ENCODE results near the gene NEB. TPM values are rescaled to one million over a fixed set of nuclear protein-coding genes. Genes with fewer than 3 reads are reported as not detected.

Gene NEB
- total RNA-seq, 1 donor from 2014 or later, result 1.0 TPM

- Mint-ChIP-seq H3K36me3 (ENCODE audit: low read depth) (no peaks in the 10 kb centered on the region), H3K27ac (ENCODE audit: unreplicated experiment) (no peak overlapping the region), H3K27me3 (ENCODE audit: low read depth) (no peaks in the 10 kb centered on the region), H3K9me3 (ENCODE audit: low read depth) (no peaks in the 10 kb centered on the region), H3K4me1 (ENCODE audit: low read depth) (peaks cover 15% of the 10 kb centered on the region), H3K4me3 (ENCODE audit: unreplicated experiment) (no peak overlapping the region)
- TF ChIP-seq CTCF (IDR thresholded peaks at IDR 0.05), result no peak
- DNase-seq (ENCODE audit: low spot score), result no peak
These were observed 215.5 kb downstream of the NEB start for GRCh38 chr2:151518802-151519201.

DNA sequence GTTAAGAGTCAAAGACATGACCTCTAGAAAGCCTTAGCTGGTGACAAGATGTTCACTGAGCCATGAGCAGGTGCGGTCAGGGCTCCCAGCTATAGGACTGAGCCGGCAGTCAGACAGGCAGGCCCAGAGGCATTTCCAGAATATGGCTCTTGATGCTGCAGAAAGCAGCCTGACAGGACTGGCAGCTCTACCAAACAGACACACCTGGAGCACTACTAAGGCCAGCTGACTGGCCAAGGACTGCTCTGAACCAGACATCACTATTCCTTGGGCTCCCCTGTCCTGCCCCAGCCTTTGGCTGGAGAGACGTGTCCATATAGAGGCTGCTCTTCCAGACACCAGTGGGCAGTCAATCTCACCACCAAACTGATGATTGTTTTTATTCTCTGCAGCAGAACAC lies 225.8 kb downstream of the NEB start:
- no peaks in the 10 kb centered on the region for H3K9me3 Mint-ChIP-seq (ENCODE audit: low read depth)
- no peak overlapping the region for H3K4me3 Mint-ChIP-seq (ENCODE audit: unreplicated experiment)
- no peak for DNase-seq (ENCODE audit: low spot score)
- no peaks in the 10 kb centered on the region for H3K4me1 Mint-ChIP-seq (ENCODE audit: low read depth)
- H3K27ac Mint-ChIP-seq (ENCODE audit: unreplicated experiment), result no peak overlapping the region
- no peak for TF ChIP-seq CTCF (IDR thresholded peaks at IDR 0.05)
- H3K27me3 Mint-ChIP-seq (ENCODE audit: low read depth), result no peaks in the 10 kb centered on the region
- H3K36me3 Mint-ChIP-seq (ENCODE audit: low read depth), result peaks cover 7% of the 10 kb centered on the region

- Mint-ChIP-seq H3K9me3 (ENCODE audit: low read depth) (no peaks in the 10 kb centered on the region), H3K4me3 (ENCODE audit: unreplicated experiment) (no peak overlapping the region), H3K27me3 (ENCODE audit: low read depth) (no peaks in the 10 kb centered on the region), H3K36me3 (ENCODE audit: low read depth) (peaks cover 3% of the 10 kb centered on the region), H3K4me1 (ENCODE audit: low read depth) (peaks cover 8% of the 10 kb centered on the region), H3K27ac (ENCODE audit: unreplicated experiment) (no peak overlapping the region)
- TF ChIP-seq CTCF (IDR thresholded peaks at IDR 0.05), result no peak
- DNase-seq (ENCODE audit: low spot score), result no peak
These were observed 228.1 kb downstream of the NEB start for GRCh38 chr2:151506170-151506569.

GRCh38 chr2:151498178-151498577 lies 236.1 kb downstream of the NEB start:
- H3K4me1 Mint-ChIP-seq (ENCODE audit: low read depth), result peaks cover 8% of the 10 kb centered on the region
- H3K9me3 Mint-ChIP-seq (ENCODE audit: low read depth), result no peaks in the 10 kb centered on the region
- TF ChIP-seq CTCF (IDR thresholded peaks at IDR 0.05), result no peak
- H3K27ac Mint-ChIP-seq (ENCODE audit: unreplicated experiment), result no peak overlapping the region
- H3K27me3 Mint-ChIP-seq (ENCODE audit: low read depth), result no peaks in the 10 kb centered on the region
- peaks cover 2% of the 10 kb centered on the region for H3K36me3 Mint-ChIP-seq (ENCODE audit: low read depth)
- no peak overlapping the region for H3K4me3 Mint-ChIP-seq (ENCODE audit: unreplicated experiment)
- no peak for DNase-seq (ENCODE audit: low spot score)

DNA sequence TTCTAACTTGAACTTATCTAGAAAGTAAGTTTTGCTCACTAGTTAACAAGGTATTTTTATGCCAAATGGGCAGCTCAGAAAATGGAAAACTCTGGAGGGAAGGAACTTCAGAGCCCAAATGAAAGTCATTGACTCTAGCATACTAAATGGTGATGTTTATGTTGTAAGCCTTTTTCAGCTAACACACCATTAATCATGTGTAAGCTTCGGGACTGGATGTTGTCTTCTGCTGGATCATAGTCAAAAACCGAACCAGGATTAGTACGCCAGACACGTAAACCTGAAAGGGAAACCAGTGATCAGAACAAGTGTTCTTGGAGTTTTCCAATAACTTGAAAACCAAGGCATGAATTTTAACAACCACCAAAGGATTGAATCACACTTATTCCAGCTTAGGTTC lies 242.8 kb downstream of the NEB start:
- Mint-ChIP-seq H3K4me1 (ENCODE audit: low read depth) (no peaks in the 10 kb centered on the region), H3K9me3 (ENCODE audit: low read depth) (no peaks in the 10 kb centered on the region), H3K4me3 (ENCODE audit: unreplicated experiment) (no peak overlapping the region), H3K27me3 (ENCODE audit: low read depth) (no peaks in the 10 kb centered on the region), H3K36me3 (ENCODE audit: low read depth) (peaks cover 5% of the 10 kb centered on the region), H3K27ac (ENCODE audit: unreplicated experiment) (no peak overlapping the region)
- no peak for TF ChIP-seq CTCF (IDR thresholded peaks at IDR 0.05)
- DNase-seq (ENCODE audit: low spot score), result no peak
